Adrenal gland (tissue), 5 donors: ENCODE results near the gene IFT27.

Source experiments
- CTCF ChIP-seq, 6 experiments: fragments of 450-650 bp in 4 of 6; fragments of 200-600 bp in 2 of 6; sonication (generic) in 1 of 6; IDR thresholded peaks; 1 replicate in 5 of 6; 2 replicates in 1 of 6; pipeline versions ENCODE4 v1.5.1 to v1.8.0; 2016 to 2021; ENCODE audit warnings: antibody characterized with exemption in 6 of 6, mild to moderate bottlenecking in 2 of 6, moderate library complexity in 1 of 6
- POLR2A ChIP-seq, 2 donors: fragments of 450-650 bp; IDR thresholded peaks; one replicate each; pipeline ENCODE4 v1.6.1; 2017; ENCODE audit warnings: antibody characterized with exemption in 2 of 2, mild to moderate bottlenecking in 2 of 2, moderate library complexity in 1 of 2
- donor health status: DM: no; HTN: no; CAD: no.

DNA sequence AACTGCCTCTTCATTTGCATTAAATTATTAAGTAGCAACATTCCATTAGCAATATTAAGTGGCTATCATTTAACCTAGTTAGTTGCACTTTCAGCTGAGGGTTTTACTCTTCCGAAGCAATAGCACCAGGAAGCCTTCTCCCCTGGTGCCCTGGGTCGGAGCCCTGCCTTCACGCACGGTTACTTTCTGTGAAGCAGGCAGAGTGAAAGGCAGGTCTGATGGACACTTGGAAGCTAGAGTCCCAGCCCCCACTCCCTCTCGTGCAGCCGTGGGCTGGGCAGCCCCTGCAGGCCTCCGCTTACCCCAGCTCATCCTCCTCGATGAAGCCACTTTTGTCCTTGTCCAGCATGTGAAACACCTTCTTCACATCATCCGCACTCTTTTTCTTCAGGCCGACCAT, 38.9 kb upstream of the IFT27 start:
- no peak for TF ChIP-seq CTCF (IDR thresholded peaks at IDR 0.05)
- no peak for TF ChIP-seq POLR2A (IDR thresholded peaks at IDR 0.05)
